HepG2 (cell line): ENCODE measurements around the gene NUP214. TPM values are rescaled to one million over a fixed set of nuclear protein-coding genes. Genes with fewer than 3 reads are reported as not detected.

Source experiments
- ATAC-seq: fragments of 200-7000 bp; cut with Tn5 transposase; 3 replicates; pipeline ENCODE4 v1.9.1; 2020; ENCODE audit warnings: mild to moderate bottlenecking, moderate library complexity
- BruUV-seq: library from RNA; stranded (reverse); fragments of 400-500 nt; replicated peaks from 2 replicates; lab custom pipeline; 2021; lab: Mats Ljungman, UMichigan
- CTCF ChIA-PET: fragments of 300-600 bp; formaldehyde crosslinking; extraction: SDS; loops from one replicate; lab custom pipeline; 2021; ENCODE audit warnings: low total read pairs, inconsistent platforms, low intra/inter-chr PET ratio; lab: Yijun Ruan, JAX
- POLR2A ChIA-PET: fragments of 350-600 bp; sonication (Branson Sonifier 250); formaldehyde crosslinking; loops from one replicate; lab custom pipeline; 2020; ENCODE audit warnings: antibody characterized with exemption, inconsistent platforms; lab: Yijun Ruan, JAX
- DNase-seq: peaks from one replicate; pipeline ENCODE4 v3.0.0-alpha.2; 2015; ENCODE audit warnings: low spot score
- FAIRE-seq: peaks from 3 replicates; lab custom pipeline; 2011; peaks lifted over from hg19 to GRCh38; lab: Jason Lieb, UNC
- H2AFZ ChIP-seq: one replicate; pipeline ENCODE4 v1.6.1; 2011; ENCODE audit warnings: low read length, inconsistent platforms
- H3K27ac ChIP-seq: fragments of 300-600 bp; 3 replicates; pipeline ENCODE4 v1.8.0; 2011; ENCODE audit warnings: mixed run types, mild to moderate bottlenecking, mixed read lengths, low read length, inconsistent platforms; ENCODE audit not compliant: insufficient read depth; ENCODE audit errors: extremely low read length
- H3K27me3 ChIP-seq, 2 experiments: fragments of 200-600 bp in 1 of 2; 2 replicates in 1 of 2; 3 replicates in 1 of 2; pipeline versions ENCODE4 v1.6.0 to v1.8.0; 2011; ENCODE audit warnings: low read length in 2 of 2, mild to moderate bottlenecking in 2 of 2, moderate library complexity in 2 of 2, inconsistent platforms in 1 of 2; ENCODE audit not compliant: insufficient read depth in 2 of 2, control insufficient read depth in 1 of 2
- H3K36me3 ChIP-seq, 2 experiments: fragments of 200-600 bp in 1 of 2; replicated peaks in 1 of 2; 2 replicates in 1 of 2; 3 replicates in 1 of 2; pipeline versions ENCODE4 v1.5.1 to v1.8.0; 2011; ENCODE audit warnings: low read length in 2 of 2, inconsistent platforms in 1 of 2; ENCODE audit not compliant: insufficient read depth in 2 of 2, control insufficient read depth in 1 of 2
- H3K4me1 ChIP-seq: 2 replicates; pipeline ENCODE4 v1.5.1; 2012; ENCODE audit warnings: low read length, inconsistent platforms; ENCODE audit not compliant: insufficient read depth
- H3K4me2 ChIP-seq: 2 replicates; pipeline ENCODE4 v1.6.0; 2011; ENCODE audit warnings: low read depth, low read length, inconsistent platforms
- H3K4me3 ChIP-seq, 3 experiments: fragments of 200-600 bp in 1 of 3; sonication (generic), shearing (Covaris generic) in 1 of 3; replicated peaks in 1 of 3; 2 replicates each; pipeline ENCODE4 v1.5.1; 2011 to 2016; ENCODE audit warnings: low read length in 3 of 3, inconsistent platforms in 2 of 3, low read depth in 2 of 3, mild to moderate bottlenecking in 2 of 3, control low read depth in 1 of 3, mixed read lengths in 1 of 3; ENCODE audit not compliant: insufficient read depth in 1 of 3
- H3K79me2 ChIP-seq: one replicate; pipeline ENCODE4 v1.6.1; 2011; ENCODE audit warnings: low read length, inconsistent platforms; ENCODE audit not compliant: insufficient read depth
- H3K9ac ChIP-seq: 2 replicates; pipeline ENCODE4 v1.6.0; 2011; ENCODE audit warnings: mild to moderate bottlenecking, low read depth, low read length, inconsistent platforms; ENCODE audit not compliant: insufficient read depth
- H3K9me3 ChIP-seq: 2 replicates; pipeline ENCODE4 v1.5.1; 2012; ENCODE audit warnings: mild to moderate bottlenecking, low read length
- H4K20me1 ChIP-seq: 2 replicates; pipeline ENCODE4 v1.6.0; 2011; ENCODE audit warnings: inconsistent platforms, mild to moderate bottlenecking, low read length, moderate library complexity; ENCODE audit not compliant: insufficient read depth
- HOXD1 ChIP-seq: sonication (generic); formaldehyde crosslinking; IDR thresholded peaks from 2 replicates; pipeline ENCODE4 v1.5.0; 2020; ENCODE audit warnings: missing genetic modification reagents
- KDM3A ChIP-seq: IDR thresholded peaks from 2 replicates; pipeline ENCODE4 v1.6.1; 2018; ENCODE audit warnings: low read depth, missing compliant biosample characterization
- SRF ChIP-seq: IDR thresholded peaks from 2 replicates; pipeline ENCODE4 v1.6.1; 2011; ENCODE audit warnings: mild to moderate bottlenecking, low read depth, low read length, moderate library complexity
- ZNF33B ChIP-seq: sonication (generic); formaldehyde crosslinking; IDR thresholded peaks from 2 replicates; pipeline ENCODE4 v1.5.1; 2020; ENCODE audit warnings: mild to moderate bottlenecking, missing genetic modification reagents
- ZNF562 ChIP-seq: sonication (generic); formaldehyde crosslinking; IDR thresholded peaks from 2 replicates; pipeline ENCODE4 v1.8.0; 2022; ENCODE audit warnings: missing genetic modification reagents, borderline replicate concordance
- WGBS: methylation state at CpG from one replicate; pipeline ENCODE4 v1.1.6; 2017; ENCODE audit warnings: low lambda C conversion rate; 5-methylcytosine and 5-hydroxymethylcytosine counted together
- in situ Hi-C: cut with HindIII; loops from 2 replicates; pipeline ENCODE4 v1.10.0; 2017; ENCODE audit warnings: low pct_unique_long_range_greater_than_20kb; ENCODE audit not compliant: extremely low pct_ligation_motif_present
- intact Hi-C: fragments of 100-400 bp; cut with micrococcal nuclease; formaldehyde crosslinking; loops from one replicate; pipeline ENCODE4 v1.10.0; 2022; ENCODE audit not compliant: unreplicated experiment
- polyA plus RNA-seq, 8 experiments: library from polyadenylated mRNA; depleted of rRNA in 3 of 8; stranded (reverse) in 7 of 8; unstranded in 1 of 8; fragments of >200 nt; fragmentation: Illumina TruSeq in 4 of 8; extraction: Trizol in 4 of 8; gene quantifications; 2 replicates each; pipeline versions ENCODE4 v1.2.1 to v1.2.3, GENCODE V29; 2011 to 2016; ENCODE audit warnings: low read depth in 4 of 8, missing spikeins in 1 of 8, mixed read lengths in 1 of 8; ENCODE audit not compliant: insufficient read depth in 1 of 8
- total RNA-seq, 5 experiments: library from RNA; depleted of rRNA; stranded (reverse); fragments of >200 nt; fragmentation: Illumina TruSeq; extraction: Trizol; gene quantifications; 2 replicates each; pipeline ENCODE4 v1.2.3, GENCODE V29; 2016; ENCODE audit warnings: low read depth in 1 of 5

Gene NUP214
- total and polyA plus RNA-seq, 2 of the 13 experiments (the other 11 are each of a cell fraction or from before 2014, with no cell fraction given), result 8.4 to 16.0 TPM

GRCh38 chr9:131100445-131100844 lies 24.9 kb upstream of the NUP214 start:
- no peak for ATAC-seq
- Histone ChIP-seq H4K20me1 (no peaks in the 10 kb centered on the region), H3K4me3 (no peak overlapping the region), H3K4me2 (no peak overlapping the region), H3K27me3 (peaks cover 0 to 11% of the 10 kb centered on the region in 2 experiments; a peak in 2 of 5 replicates), H3K9ac (no peak overlapping the region), H3K36me3 (no peaks in the 10 kb centered on the region), H3K4me1 (peaks cover 18% of the 10 kb centered on the region), H3K9me3 (no peaks in the 10 kb centered on the region), H2AFZ (no peak overlapping the region), H3K27ac (no peak overlapping the region), H3K79me2 (no peaks in the 10 kb centered on the region)
- no peak for FAIRE-seq
- intact Hi-C loops, result no loop called here
- DNase-seq, result no peak
- POLR2A ChIA-PET, result interaction anchor here (0.8 kb wide), 1 partner anchor 24 kb away, joined by 5 read pairs; no protein-coding TSS in a partner anchor
- in situ Hi-C loops, result no loop called here
- TF ChIP-seq ZNF33B (CRISPR knock-in tag) (no peak), KDM3A (CRISPR knock-in tag) (no peak), HOXD1 (CRISPR knock-in tag) (no peak), SRF (peak; percentile 75; the same call in 1 of the 2 replicates)
- BruUV-seq, result no TSS peak
- 95% methylated on average over 9 of the region's 9 CpGs for WGBS
- CTCF ChIA-PET, result no interaction called here

DNA sequence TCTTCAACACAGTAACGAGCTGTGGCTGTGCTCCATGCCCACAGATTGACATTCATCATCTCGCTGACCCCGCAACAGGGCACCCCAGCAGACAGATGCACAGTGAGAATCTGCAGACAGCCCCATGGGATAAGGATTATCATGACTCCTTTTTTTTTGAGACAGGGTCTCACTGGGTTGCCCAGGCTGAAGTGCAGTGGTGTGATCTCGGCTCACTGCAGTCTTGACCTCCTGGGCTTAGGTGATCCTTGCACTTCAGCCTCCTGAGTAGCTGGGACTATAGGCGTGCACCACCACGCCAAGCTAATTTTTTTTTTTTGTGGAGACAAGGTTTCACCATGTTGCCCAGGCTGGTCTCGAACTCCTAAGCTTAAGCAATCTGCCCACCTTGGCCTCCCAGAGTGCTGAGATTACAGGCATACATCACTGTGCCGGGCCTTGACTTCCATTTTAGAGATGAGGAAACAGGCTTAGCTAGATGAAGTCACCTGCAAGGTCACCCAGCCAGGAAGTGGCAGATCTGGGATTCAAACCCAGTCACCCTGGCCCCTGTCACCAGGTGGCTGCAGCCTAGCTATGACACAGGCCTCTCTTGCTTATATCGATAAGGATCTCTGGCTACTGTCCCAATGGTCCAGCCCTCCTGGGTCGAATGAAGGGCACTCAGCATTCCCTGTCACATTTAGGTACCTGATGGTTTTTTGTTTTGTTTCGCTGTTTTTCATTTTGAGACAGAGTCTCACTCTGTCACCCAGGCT lies 24.0 kb upstream of the NUP214 start:
- DNase-seq, result no peak
- in situ Hi-C loops, result no loop called here
- H3K27ac ChIP-seq, result no peak overlapping the region

More for the DNA sequence above, 24.0 kb upstream of the NUP214 start:
- Histone ChIP-seq H4K20me1 (no peaks in the 10 kb centered on the region), H3K36me3 (no peaks in the 10 kb centered on the region), H2AFZ (no peak overlapping the region), H3K9me3 (no peaks in the 10 kb centered on the region), H3K27me3 (peaks cover 0 to 5% of the 10 kb centered on the region in 2 experiments; a peak in 1 of 5 replicates), H3K4me1 (peaks cover 12% of the 10 kb centered on the region), H3K79me2 (no peaks in the 10 kb centered on the region), H3K4me3 (no peak overlapping the region), H3K4me2 (no peak overlapping the region), H3K9ac (no peak overlapping the region)
- ATAC-seq (no peak), FAIRE-seq (no peak)
- BruUV-seq, result no TSS peak
- POLR2A ChIA-PET, result interaction anchor here (0.8 kb wide), 1 partner anchor 23 kb away, joined by 5 read pairs; no protein-coding TSS in a partner anchor
- intact Hi-C loops, result no loop called here
- no peak for TF ChIP-seq ZNF562 (CRISPR knock-in tag)
- 80% methylated on average over 9 of the region's 11 CpGs for WGBS
- CTCF ChIA-PET, result no interaction called here
